ENCODE measurements around the gene ZNF557. TPM values are rescaled to one million over a fixed set of nuclear protein-coding genes. Genes with fewer than 3 reads are reported as not detected.

ZNF557 gene
- total and polyA plus RNA-seq, 4 donors = 2.1 to 10.6 (median 7.1) TPM

DNA sequence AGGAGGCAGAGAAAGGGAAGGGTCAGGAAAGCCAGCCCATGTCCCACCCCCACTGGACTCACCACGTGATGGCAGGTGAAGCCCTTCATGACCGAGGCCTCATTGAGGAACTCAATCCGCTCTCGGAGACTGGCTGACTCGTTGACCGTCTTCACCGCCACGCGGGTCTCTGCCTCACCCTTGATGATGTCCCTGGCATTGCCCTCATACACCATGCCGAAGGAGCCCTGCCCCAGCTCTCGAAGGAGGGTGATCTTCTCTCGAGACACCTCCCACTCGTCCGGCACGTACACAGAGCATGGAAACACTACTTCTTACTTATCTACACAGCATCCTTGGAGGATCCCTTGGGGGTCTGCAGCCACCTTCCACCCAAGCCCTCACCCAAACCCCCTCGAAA lies 55.7 kb downstream of the ZNF557 start:
- Histone ChIP-seq H3K27ac (ENCODE audit: low read depth in 1 of 2, low read length in 1 of 2) (no peak overlapping the region), H3K27me3 (ENCODE audit: control insufficient read depth in 3 of 3, insufficient read depth in 3 of 3, low read length in 2 of 3) (no peaks in the 10 kb centered on the region), H3K4me1 (ENCODE audit: control insufficient read depth in 5 of 5, insufficient read depth in 5 of 5, low read length in 5 of 5) (no peaks in the 10 kb centered on the region), H3K4me3 (no peak overlapping the region), H3K36me3 (ENCODE audit: control insufficient read depth in 4 of 4, insufficient read depth in 4 of 4, low read length in 4 of 4) (peaks cover 33 to 53% (median 46%) of the 10 kb centered on the region in 4 donors), H3K9me3 (ENCODE audit: control insufficient read depth in 4 of 4, insufficient read depth in 3 of 4, low read length in 3 of 4) (peaks cover 0 to 20% (median 10%) of the 10 kb centered on the region in 4 donors), H3K9ac (ENCODE audit: insufficient read depth in 1 of 2, low read length in 2 of 2) (no peak overlapping the region)
- no peak for DNase-seq
- 95 to 97% methylated on average over 16 of the region's 16 CpGs for WGBS, 2 donors
- TF ChIP-seq, protein P1, sequence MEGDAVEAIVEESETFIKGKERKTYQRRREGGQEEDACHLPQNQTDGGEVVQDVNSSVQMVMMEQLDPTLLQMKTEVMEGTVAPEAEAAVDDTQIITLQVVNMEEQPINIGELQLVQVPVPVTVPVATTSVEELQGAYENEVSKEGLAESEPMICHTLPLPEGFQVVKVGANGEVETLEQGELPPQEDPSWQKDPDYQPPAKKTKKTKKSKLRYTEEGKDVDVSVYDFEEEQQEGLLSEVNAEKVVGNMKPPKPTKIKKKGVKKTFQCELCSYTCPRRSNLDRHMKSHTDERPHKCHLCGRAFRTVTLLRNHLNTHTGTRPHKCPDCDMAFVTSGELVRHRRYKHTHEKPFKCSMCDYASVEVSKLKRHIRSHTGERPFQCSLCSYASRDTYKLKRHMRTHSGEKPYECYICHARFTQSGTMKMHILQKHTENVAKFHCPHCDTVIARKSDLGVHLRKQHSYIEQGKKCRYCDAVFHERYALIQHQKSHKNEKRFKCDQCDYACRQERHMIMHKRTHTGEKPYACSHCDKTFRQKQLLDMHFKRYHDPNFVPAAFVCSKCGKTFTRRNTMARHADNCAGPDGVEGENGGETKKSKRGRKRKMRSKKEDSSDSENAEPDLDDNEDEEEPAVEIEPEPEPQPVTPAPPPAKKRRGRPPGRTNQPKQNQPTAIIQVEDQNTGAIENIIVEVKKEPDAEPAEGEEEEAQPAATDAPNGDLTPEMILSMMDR (IDR thresholded peaks at IDR 0.05; ENCODE audit: control extremely low read depth, extremely low read depth) = no peak
- ATAC-seq (ENCODE audit: insufficient read depth, low FRiP score) = no peak

- ATAC-seq (ENCODE audit: insufficient read depth, low FRiP score) (no peak), DNase-seq (no peak)
- Histone ChIP-seq H3K4me1 (ENCODE audit: control insufficient read depth in 5 of 5, insufficient read depth in 5 of 5, low read length in 5 of 5) (no peaks in the 10 kb centered on the region), H3K9me3 (ENCODE audit: control insufficient read depth in 4 of 4, insufficient read depth in 3 of 4, low read length in 3 of 4) (peaks cover 0 to 20% (median 10%) of the 10 kb centered on the region in 4 donors), H3K27me3 (ENCODE audit: control insufficient read depth in 3 of 3, insufficient read depth in 3 of 3, low read length in 2 of 3) (no peaks in the 10 kb centered on the region), H3K27ac (ENCODE audit: low read depth in 1 of 2, low read length in 1 of 2) (no peak overlapping the region), H3K4me3 (no peak overlapping the region), H3K9ac (ENCODE audit: insufficient read depth in 1 of 2, low read length in 2 of 2) (no peak overlapping the region), H3K36me3 (ENCODE audit: control insufficient read depth in 4 of 4, insufficient read depth in 4 of 4, low read length in 4 of 4) (peaks cover 33 to 55% (median 47%) of the 10 kb centered on the region in 4 donors)
- 96 to 100% methylated on average over 3 of the region's 3 CpGs for WGBS, 2 donors
- TF ChIP-seq, protein P1 (IDR thresholded peaks at IDR 0.05; ENCODE audit: control extremely low read depth, extremely low read depth) = no peak
Observed at GRCh38 chr19:7126132-7126531, 56.6 kb downstream of the ZNF557 start.

- WGBS, 2 donors = 97 to 98% methylated on average over 1 of the region's 1 CpG
- ATAC-seq (ENCODE audit: insufficient read depth, low FRiP score) = no peak
- H3K9ac ChIP-seq (ENCODE audit: insufficient read depth in 1 of 2, low read length in 2 of 2) = no peak overlapping the region
Observed at GRCh38 chr19:7130043-7130442, 60.5 kb downstream of the ZNF557 start.

More at GRCh38 chr19:7130043-7130442, 60.5 kb downstream of the ZNF557 start:
- H3K36me3 ChIP-seq (ENCODE audit: control insufficient read depth in 4 of 4, insufficient read depth in 4 of 4, low read length in 4 of 4) = peaks cover 27 to 43% (median 39%) of the 10 kb centered on the region in 4 donors
- H3K4me1 ChIP-seq (ENCODE audit: control insufficient read depth in 5 of 5, insufficient read depth in 5 of 5, low read length in 5 of 5) = no peaks in the 10 kb centered on the region
- no peaks in the 10 kb centered on the region for H3K27me3 ChIP-seq (ENCODE audit: control insufficient read depth in 3 of 3, insufficient read depth in 3 of 3, low read length in 2 of 3)
- no peak overlapping the region for H3K4me3 ChIP-seq
- TF ChIP-seq, protein P1 (IDR thresholded peaks at IDR 0.05; ENCODE audit: control extremely low read depth, extremely low read depth) = no peak
- H3K27ac ChIP-seq (ENCODE audit: low read depth in 1 of 2, low read length in 1 of 2) = no peak overlapping the region
- DNase-seq = no peak
- peaks cover 0 to 19% (median 9%) of the 10 kb centered on the region in 4 donors for H3K9me3 ChIP-seq (ENCODE audit: control insufficient read depth in 4 of 4, insufficient read depth in 3 of 4, low read length in 3 of 4)

All from lung (tissue), 12 donors.